T-helper 2 cell treated with Interferon-gamma antibody and Interleukin-4, amounts not matched to agents 5 μg/mL and 100 μg/mL, for 36 hours (primary cell): ENCODE data around the gene UBXN7.
"Not testable (repeated sequence)": the region's sequence is repeated elsewhere in the genome, so short reads cannot be mapped to it uniquely, and the experiment has no call there.

Experiments used
- DNase-seq: peaks from one replicate; pipeline ENCODE4 v3.0.0; 2021; ENCODE audit warnings: low spot score
- H3K27ac Mint-ChIP-seq: one replicate; pipeline ENCODE4 v1.8.0; 2021; ENCODE audit warnings: mild to moderate bottlenecking, mixed read lengths
- H3K27me3 Mint-ChIP-seq: one replicate; pipeline ENCODE4 v1.8.0; 2021; ENCODE audit warnings: low read depth, mixed read lengths
- H3K36me3 Mint-ChIP-seq: one replicate; pipeline ENCODE4 v1.8.0; 2021; ENCODE audit warnings: low read depth, mixed read lengths
- H3K4me1 Mint-ChIP-seq: one replicate; pipeline ENCODE4 v1.8.0; 2021; ENCODE audit warnings: low read depth, mixed read lengths
- H3K4me3 Mint-ChIP-seq: one replicate; pipeline ENCODE4 v1.8.0; 2022; ENCODE audit warnings: mild to moderate bottlenecking, moderate library complexity, mixed read lengths
- H3K9me3 Mint-ChIP-seq: one replicate; pipeline ENCODE4 v1.8.0; 2021; ENCODE audit warnings: mixed read lengths

The UBXN7 gene

DNA sequence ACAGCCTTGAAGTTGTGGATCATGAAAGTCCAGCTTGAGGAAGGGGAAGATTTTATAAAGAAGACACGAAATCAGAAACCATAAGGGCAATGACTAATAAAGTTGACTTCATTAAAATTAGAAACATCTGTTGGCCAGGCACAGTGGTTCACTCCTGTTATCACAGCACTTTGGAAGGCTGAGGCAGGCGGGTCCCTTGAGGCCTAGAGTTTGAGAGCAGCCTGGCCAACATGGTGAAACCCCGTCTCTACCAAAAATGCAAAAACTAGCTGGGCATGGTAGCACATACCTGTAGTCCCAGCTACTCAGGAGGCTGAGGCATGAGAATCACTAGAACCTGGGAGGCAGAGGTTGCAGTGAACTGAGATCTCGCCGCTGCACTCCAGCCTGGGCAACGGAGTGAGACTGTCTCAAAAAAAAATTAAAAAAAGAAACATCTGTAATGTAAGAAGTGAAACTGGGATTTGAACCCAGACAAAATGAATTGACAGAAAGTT lies 7.9 kb upstream of the UBXN7 start:
- Mint-ChIP-seq H3K4me1 (peaks cover 7% of the 10 kb centered on the region), H3K27me3 (no peaks in the 10 kb centered on the region), H3K9me3 (no peaks in the 10 kb centered on the region), H3K4me3 (no peak overlapping the region), H3K36me3 (no peaks in the 10 kb centered on the region), H3K27ac (no peak overlapping the region)
- DNase-seq = no peak

DNA sequence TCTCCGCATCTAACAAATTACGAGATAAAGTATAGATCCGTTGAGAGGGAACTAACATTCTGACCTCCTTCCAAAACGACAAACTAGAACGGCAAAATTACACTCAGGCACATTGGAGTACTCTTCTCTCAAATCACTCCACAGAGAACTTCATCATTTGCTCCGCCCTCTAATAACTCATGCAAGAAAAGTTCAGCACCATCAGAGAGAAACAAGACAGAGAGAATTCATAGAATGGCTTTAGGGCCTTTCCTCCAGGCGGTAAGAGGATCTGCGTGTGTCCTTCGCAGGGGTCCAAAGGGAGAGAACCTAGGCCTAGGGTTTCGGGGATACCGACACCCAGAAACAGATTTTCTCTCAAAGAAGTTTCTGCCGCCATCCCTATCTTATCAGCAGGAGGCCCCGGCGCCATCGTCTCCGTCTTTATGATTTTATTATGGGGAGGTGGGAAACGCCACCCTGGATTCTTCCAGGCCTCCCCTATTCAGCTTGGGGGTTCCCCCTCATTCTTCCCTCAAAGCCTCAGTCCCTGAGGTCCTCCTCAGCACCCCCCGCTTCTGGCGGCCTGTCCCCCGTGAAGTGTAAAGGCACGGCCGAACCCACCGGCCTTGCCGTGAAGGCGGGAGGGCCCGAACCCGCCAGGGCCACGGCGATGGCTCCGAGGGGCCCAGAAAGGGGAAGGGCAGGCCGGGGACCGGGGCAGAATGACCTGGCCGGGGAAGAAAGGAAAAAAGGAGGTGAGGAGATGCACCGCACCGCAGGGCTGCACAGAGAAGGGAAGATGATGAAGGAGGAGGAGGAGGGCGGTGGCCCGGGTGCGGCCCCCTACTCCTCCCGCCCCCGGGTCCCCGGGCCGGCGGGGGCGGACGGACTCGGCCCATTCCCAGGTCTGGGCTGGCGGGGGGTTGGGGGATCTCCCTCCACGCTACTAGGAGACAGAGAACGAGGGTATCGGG lies 768 bp downstream of the UBXN7 start:
- H3K4me3 Mint-ChIP-seq = peak overlapping the region; percentile 81

DNA sequence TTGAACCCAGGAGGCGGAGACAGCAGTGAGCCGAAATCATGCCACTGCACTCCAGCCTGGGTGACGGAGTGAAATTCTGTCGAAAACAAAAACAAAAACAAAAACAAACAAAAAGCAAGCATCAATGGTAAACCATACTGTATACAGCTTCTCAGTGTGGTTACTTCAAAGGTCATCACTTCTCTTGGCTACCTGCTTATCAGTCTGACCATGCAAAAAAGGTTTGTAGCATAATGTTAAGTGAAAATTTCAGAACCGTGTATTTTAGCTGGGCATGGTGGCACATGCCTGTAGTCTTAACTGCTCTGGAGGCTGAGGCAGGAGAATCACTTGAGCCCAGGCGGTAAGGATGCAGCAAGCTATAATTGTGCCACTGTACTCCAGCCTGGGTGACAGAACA lies 4.2 kb downstream of the UBXN7 start:
- Mint-ChIP-seq H3K9me3 (no peaks in the 10 kb centered on the region), H3K4me1 (peaks cover 13% of the 10 kb centered on the region), H3K27me3 (no peaks in the 10 kb centered on the region), H3K36me3 (peaks cover 11% of the 10 kb centered on the region), H3K4me3 (no peak overlapping the region), H3K27ac (no peak overlapping the region)
- DNase-seq = no peak

More for the DNA sequence above, 768 bp downstream of the UBXN7 start:
- Mint-ChIP-seq H3K9me3 (no peaks in the 10 kb centered on the region), H3K4me1 (peaks cover 15% of the 10 kb centered on the region), H3K27me3 (no peaks in the 10 kb centered on the region), H3K27ac (peak overlapping the region; percentile 96), H3K36me3 (peaks cover 10% of the 10 kb centered on the region)
- DNase-seq = peak; percentile 13

DNA sequence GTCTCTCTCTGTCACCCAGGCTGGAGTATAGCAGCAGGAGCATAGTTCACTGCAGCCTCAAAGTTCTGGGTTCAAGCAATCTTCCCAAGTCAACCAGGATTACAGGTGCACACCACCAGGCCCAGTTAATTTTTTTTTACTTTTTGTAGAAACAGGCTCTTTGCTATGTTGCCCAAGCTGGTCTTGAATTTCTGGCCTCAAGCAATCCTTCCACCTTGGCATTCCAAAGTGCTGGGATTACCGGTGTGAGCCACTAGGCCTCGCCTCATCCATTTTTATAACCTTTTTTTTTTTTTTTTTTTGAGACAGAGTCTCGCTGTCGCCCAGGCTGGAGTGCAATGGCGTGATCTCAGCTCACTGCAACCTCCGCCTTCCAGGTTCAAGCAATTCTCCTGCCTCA lies 7.8 kb downstream of the UBXN7 start:
- not testable (repeated sequence) for H3K27me3 Mint-ChIP-seq, DNase-seq, H3K9me3 Mint-ChIP-seq, H3K4me1 Mint-ChIP-seq, H3K4me3 Mint-ChIP-seq, H3K36me3 Mint-ChIP-seq, H3K27ac Mint-ChIP-seq

DNA sequence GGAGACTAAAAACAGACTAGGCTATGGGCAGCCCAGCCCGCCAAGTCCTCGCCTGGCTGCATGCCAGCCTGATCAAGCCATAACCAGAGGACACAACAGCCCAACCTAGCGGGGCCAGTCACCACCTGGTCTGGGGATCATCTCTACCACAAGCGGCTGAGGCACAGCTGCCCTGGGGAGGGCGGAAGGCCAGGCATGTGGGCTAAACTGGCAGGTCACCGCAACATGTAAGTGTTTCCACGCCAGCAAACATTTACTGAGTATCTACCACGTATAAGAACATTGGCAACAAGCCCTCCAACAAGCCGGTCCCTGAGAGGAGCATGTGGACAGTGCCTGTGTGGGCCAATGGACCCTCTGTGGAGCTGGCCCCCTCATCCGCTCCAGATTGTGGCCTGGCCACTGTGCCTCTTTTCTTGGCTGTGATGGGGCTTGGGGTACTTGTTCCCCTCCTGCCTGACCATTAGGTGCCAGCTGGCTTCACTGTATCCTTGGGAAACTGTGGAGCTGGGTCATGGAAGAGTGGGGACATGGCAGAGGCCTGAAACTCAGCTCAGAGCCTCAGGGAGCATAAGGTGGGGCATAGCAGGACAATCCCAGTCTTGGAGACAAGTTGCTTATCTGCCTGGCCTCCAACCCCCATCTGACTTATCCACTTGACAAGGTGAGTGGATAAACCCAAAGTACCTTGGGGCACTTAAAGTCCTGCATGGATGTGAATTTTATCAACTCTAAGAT lies 9.0 kb downstream of the UBXN7 start:
- peaks cover 9% of the 10 kb centered on the region for H3K4me1 Mint-ChIP-seq
- H3K4me3 Mint-ChIP-seq = no peak overlapping the region
- no peaks in the 10 kb centered on the region for H3K9me3 Mint-ChIP-seq
- H3K27me3 Mint-ChIP-seq = no peaks in the 10 kb centered on the region
- DNase-seq = no peak
- peaks cover 7% of the 10 kb centered on the region for H3K36me3 Mint-ChIP-seq
- no peak overlapping the region for H3K27ac Mint-ChIP-seq

DNA sequence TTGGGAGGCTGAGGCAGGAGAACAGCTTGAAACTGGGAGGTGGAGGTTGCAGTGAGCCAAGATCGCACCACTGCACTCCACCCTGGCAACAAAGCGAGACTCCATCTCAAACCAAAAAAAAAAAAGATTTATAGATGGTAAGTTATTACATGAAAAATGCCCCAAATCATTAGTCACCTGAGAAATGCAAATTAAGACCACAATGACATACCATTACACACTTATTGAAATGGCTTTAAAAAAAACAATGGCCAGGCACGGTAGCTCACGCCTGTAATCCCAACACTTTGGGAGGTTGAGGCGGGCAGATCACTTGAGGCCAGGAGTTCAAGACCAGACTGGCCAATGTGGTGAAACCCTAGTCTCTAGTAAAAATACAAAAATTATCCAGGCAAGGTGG lies 10.6 kb downstream of the UBXN7 start:
- not testable (repeated sequence) for H3K4me3 Mint-ChIP-seq, H3K27me3 Mint-ChIP-seq, H3K9me3 Mint-ChIP-seq, DNase-seq, H3K27ac Mint-ChIP-seq, H3K4me1 Mint-ChIP-seq, H3K36me3 Mint-ChIP-seq

DNA sequence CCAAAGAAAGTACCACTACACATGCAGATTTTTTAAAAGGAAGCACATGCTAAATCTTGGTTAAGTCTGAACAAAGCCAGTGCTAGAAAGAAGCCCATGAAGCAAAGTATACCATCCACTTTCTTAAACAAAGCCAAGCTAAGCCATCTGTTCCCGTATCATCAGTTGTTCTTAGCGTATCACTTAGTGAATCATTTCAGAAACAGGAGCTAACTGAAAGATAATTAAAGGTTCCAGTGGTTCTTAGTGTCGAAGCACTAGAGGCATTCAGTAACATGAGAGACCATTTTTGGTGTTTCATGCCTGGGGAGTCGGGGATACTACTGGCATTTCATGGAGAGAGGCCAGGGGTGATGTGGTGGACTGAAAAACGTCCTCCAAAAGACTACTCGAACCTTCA lies 12.8 kb downstream of the UBXN7 start:
- no peak for DNase-seq
- Mint-ChIP-seq H3K4me1 (peaks cover 19% of the 10 kb centered on the region), H3K27me3 (no peaks in the 10 kb centered on the region), H3K4me3 (no peak overlapping the region), H3K9me3 (no peaks in the 10 kb centered on the region), H3K36me3 (peaks cover 2% of the 10 kb centered on the region), H3K27ac (no peak overlapping the region)

DNA sequence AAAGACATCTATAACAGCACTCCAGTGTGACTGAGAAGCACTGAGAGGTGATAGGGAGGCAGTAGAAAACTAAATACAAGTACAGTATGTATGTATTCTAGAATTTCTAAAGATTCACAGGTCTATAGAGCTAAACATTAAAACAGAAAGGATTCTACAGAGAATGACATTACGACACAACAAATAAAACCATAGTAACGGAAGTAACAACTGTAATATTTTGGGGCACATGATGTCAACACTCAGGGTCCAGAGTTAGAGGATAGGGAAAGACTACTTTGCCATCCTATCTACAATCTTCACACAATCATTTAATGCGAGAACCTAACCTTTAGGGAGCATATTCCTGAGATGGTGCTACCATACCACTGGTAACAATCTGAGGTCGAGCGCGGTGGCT lies 13.6 kb downstream of the UBXN7 start:
- no peak overlapping the region for H3K27ac Mint-ChIP-seq
- no peaks in the 10 kb centered on the region for H3K9me3 Mint-ChIP-seq

DNA sequence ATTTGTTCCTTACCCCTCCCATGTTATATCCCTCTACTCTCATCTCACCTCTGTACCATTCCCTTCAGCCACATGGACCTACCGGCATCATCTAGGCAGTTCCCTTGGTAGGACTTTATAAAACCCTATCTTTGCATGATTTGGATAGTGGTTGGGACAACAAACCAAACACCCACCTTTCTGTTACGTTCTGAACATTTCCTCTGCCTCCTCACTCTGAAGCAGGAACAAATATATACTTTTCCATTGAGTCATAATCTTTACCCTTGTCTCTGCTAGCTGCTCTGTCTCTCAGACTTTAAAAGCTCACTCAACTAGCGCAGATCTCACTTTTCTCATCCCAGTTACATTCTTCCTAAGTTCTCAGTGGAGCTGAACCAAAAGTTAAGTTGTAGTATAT lies 17.8 kb downstream of the UBXN7 start:
- Mint-ChIP-seq H3K27me3 (no peaks in the 10 kb centered on the region), H3K9me3 (peaks cover 5% of the 10 kb centered on the region), H3K27ac (peak overlapping the region; percentile 7), H3K36me3 (peaks cover 6% of the 10 kb centered on the region), H3K4me1 (peaks cover 21% of the 10 kb centered on the region), H3K4me3 (no peak overlapping the region)
- DNase-seq = peak; percentile 12

More for the DNA sequence above, 13.6 kb downstream of the UBXN7 start:
- no peak for DNase-seq
- no peak overlapping the region for H3K4me3 Mint-ChIP-seq
- peaks cover 21% of the 10 kb centered on the region for H3K4me1 Mint-ChIP-seq
- H3K27me3 Mint-ChIP-seq = no peaks in the 10 kb centered on the region
- H3K36me3 Mint-ChIP-seq = peaks cover 2% of the 10 kb centered on the region

DNA sequence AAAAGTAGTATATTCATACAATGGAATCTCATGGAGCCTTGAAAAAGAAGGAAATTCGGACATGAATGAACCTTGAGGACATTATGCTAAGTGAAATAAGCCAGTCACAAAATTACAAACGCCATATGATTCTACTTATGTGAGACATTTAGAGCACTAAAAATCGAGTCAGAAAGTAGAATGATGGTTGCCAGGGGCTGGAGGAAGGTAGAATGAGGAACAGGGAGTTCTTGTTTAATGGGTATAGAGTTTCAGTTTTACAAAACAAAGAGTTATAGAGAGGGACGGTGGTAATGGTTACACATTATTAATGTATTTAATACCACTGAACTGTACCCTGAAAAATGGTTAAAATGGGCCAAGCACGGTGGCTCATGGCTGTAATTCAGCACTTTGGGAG lies 19.5 kb downstream of the UBXN7 start:
- H3K4me3 Mint-ChIP-seq = no peak overlapping the region
- H3K36me3 Mint-ChIP-seq = peaks cover 11% of the 10 kb centered on the region
- H3K9me3 Mint-ChIP-seq = peaks cover 13% of the 10 kb centered on the region
- H3K27me3 Mint-ChIP-seq = no peaks in the 10 kb centered on the region
- no peak for DNase-seq
- H3K4me1 Mint-ChIP-seq = peaks cover 19% of the 10 kb centered on the region
- H3K27ac Mint-ChIP-seq = no peak overlapping the region

DNA sequence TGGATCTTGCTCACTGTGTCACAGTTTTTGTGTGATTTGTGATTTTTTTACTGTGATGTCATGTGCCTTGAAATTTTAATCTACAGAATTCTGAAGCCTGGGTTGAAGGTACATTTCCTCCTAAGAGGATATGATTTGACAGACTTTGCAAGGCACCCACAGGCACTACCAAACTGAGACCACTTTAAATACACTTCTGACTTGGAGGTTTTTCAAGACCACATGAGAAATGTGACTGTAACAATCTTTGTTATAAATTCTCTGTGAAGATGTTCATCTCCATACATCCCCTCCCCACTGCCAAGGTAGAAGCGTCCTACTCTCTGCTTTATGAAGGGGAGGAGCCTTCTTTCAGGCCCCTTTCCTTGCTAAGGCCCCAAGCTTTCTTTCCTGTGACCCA lies 22.8 kb downstream of the UBXN7 start:
- H3K4me1 Mint-ChIP-seq = peaks cover 8% of the 10 kb centered on the region
- peaks cover 13% of the 10 kb centered on the region for H3K9me3 Mint-ChIP-seq
- DNase-seq = no peak
- H3K27ac Mint-ChIP-seq = no peak overlapping the region
- no peaks in the 10 kb centered on the region for H3K27me3 Mint-ChIP-seq
- no peak overlapping the region for H3K4me3 Mint-ChIP-seq
- peaks cover 27% of the 10 kb centered on the region for H3K36me3 Mint-ChIP-seq

DNA sequence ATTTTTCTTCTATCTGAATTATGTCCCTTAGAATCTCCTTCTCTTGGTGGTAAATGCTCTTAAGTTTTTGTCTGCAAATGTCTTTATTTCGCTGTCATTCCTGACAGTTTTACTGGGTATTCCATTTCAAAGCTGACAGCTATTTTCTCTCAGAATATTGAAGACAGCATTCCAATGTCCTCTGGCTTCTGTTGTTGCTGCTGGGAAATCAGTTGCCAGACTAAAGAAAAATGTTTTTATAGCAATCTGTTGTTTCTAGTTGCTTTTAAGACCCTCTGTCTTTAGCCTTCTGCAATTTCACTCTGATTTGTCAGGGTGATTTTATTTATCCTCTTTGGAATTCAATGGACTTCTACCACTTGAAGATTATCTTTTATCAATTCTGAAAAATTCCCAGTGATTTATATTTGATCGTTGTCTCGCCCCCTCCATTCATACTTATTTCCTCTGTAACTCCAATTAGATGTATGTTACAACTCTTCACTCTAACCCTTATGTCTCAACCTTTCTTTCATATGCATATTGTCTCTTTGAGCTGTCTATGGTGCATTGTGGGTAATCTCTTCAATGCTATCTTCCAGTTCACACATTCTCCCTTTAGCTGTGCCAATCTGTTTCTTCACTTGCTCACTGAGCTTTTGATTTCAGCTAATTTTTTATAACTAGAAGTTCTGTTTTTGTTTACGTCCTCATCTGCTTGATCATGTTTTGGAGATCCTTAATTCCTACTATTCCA lies 23.5 kb downstream of the UBXN7 start:
- Mint-ChIP-seq H3K27ac (no peak overlapping the region), H3K4me1 (peaks cover 6% of the 10 kb centered on the region), H3K36me3 (peaks cover 27% of the 10 kb centered on the region), H3K27me3 (no peaks in the 10 kb centered on the region), H3K9me3 (peaks cover 13% of the 10 kb centered on the region), H3K4me3 (no peak overlapping the region)
- no peak for DNase-seq

DNA sequence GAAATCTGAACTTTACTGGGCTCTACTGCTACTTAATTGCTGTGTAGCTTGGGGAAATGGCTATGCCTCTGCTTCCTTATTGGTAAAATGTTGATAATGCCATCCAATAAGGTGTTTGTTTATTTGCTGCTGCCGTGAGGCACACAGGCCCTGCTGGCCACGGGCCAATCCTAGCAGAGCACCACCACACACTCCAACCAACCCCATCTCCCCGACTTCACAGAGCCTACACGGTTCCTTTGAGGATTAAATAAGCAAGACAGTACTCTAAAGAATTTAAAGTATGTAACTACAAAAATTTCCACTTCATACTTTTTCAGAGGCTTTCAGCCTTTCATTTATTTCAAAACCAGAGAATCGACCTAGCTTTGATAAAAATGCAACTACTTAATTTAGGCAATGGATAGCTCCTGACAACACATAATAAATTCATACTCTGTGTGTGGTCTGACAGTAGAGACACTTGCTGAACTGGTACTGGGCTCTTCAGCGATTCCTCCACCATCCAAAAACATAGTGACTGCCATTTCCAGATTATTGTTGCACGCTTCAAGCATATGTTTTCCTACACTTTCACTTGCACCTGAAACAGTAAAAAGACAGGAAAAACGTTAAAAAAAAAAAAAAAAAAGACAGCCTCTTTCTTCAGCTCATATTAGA lies 25.3 kb downstream of the UBXN7 start:
- DNase-seq = no peak

More for the DNA sequence above, 25.3 kb downstream of the UBXN7 start:
- no peak overlapping the region for H3K27ac Mint-ChIP-seq
- peaks cover 4% of the 10 kb centered on the region for H3K4me1 Mint-ChIP-seq
- peaks cover 13% of the 10 kb centered on the region for H3K9me3 Mint-ChIP-seq
- H3K36me3 Mint-ChIP-seq = peaks cover 30% of the 10 kb centered on the region
- H3K27me3 Mint-ChIP-seq = no peaks in the 10 kb centered on the region
- H3K4me3 Mint-ChIP-seq = no peak overlapping the region
